Measurements from ENCODE around the gene N4BP2.

GRCh38 chr4:40182001-40182400 is 125.4 kb downstream of the N4BP2 start:
- no peak for TF ChIP-seq CTCF (IDR thresholded peaks at IDR 0.05)
- TF ChIP-seq POLR2A (IDR thresholded peaks at IDR 0.05) = no peak
- TF ChIP-seq POLR2AphosphoS5 (IDR thresholded peaks at IDR 0.05) = no peak

Data from breast epithelium (tissue), 3 donors.